MM.1S (cell line): ENCODE data around the gene XPR1.

Experiments used
- DNase-seq: peaks from one replicate; pipeline ENCODE4 v3.0.0-alpha.2; 2015
- H2AFZ ChIP-seq: fragments of 300-600 bp; sonication (generic); 2 replicates; pipeline ENCODE4 v1.6.0; 2016; ENCODE audit warnings: antibody characterized with exemption, low read length
- H3F3A ChIP-seq: fragments of 300-600 bp; sonication (generic); 2 replicates; pipeline ENCODE4 v1.6.1; 2016; ENCODE audit warnings: mild to moderate bottlenecking, antibody characterized with exemption, low read length, moderate library complexity, mixed read lengths; ENCODE audit not compliant: insufficient read depth
- H3K27ac ChIP-seq: fragments of 300-600 bp; sonication (generic); 2 replicates; pipeline ENCODE4 v1.5.1; 2016; ENCODE audit warnings: mild to moderate bottlenecking, low read length
- H3K27me3 ChIP-seq: fragments of 300-600 bp; sonication (generic); replicated peaks from 2 replicates; pipeline ENCODE4 v1.6.0; 2016; ENCODE audit warnings: low read length; ENCODE audit not compliant: insufficient read depth
- H3K36me3 ChIP-seq: fragments of 300-600 bp; sonication (generic); replicated peaks from 2 replicates; pipeline ENCODE4 v1.6.1; 2016; ENCODE audit warnings: mild to moderate bottlenecking, low read length, mixed read lengths; ENCODE audit not compliant: insufficient read depth
- H3K4me1 ChIP-seq: fragments of 300-600 bp; sonication (generic); 2 replicates; pipeline ENCODE4 v1.6.1; 2016; ENCODE audit warnings: low read length, mixed read lengths
- H3K4me2 ChIP-seq: fragments of 300-600 bp; sonication (generic); 2 replicates; pipeline ENCODE4 v1.6.0; 2016; ENCODE audit warnings: low read depth, low read length
- H3K4me3 ChIP-seq: fragments of 300-600 bp; sonication (generic); 2 replicates; pipeline ENCODE4 v1.5.1; 2016; ENCODE audit warnings: low read length, mixed read lengths
- H3K79me2 ChIP-seq: fragments of 300-600 bp; sonication (generic); 2 replicates; pipeline ENCODE4 v1.6.1; 2016; ENCODE audit warnings: mixed run types, low read length, mixed read lengths
- H3K9ac ChIP-seq: fragments of 300-600 bp; sonication (generic); 2 replicates; pipeline ENCODE4 v1.6.1; 2016; ENCODE audit warnings: low read length, mixed read lengths
- H3K9me2 ChIP-seq: fragments of 300-600 bp; sonication (generic); replicated peaks from 2 replicates; pipeline ENCODE4 v1.6.1; 2016; ENCODE audit warnings: mild to moderate bottlenecking, low read length, mixed read lengths; ENCODE audit not compliant: insufficient read depth
- H3K9me3 ChIP-seq: fragments of 300-600 bp; sonication (generic); replicated peaks from 2 replicates; pipeline ENCODE4 v1.6.1; 2016; ENCODE audit warnings: mild to moderate bottlenecking, low read length, mixed read lengths; ENCODE audit not compliant: insufficient read depth
- H4K20me1 ChIP-seq: fragments of 300-600 bp; sonication (generic); 2 replicates; pipeline ENCODE4 v1.6.1; 2016; ENCODE audit warnings: mild to moderate bottlenecking, low read length, moderate library complexity, mixed read lengths; ENCODE audit not compliant: insufficient read depth
- EZH2 ChIP-seq: fragments of 300-600 bp; sonication (generic); optimal IDR thresholded peaks from 2 replicates; pipeline ENCODE3; 2017; ENCODE audit warnings: low read depth, mild to moderate bottlenecking, antibody characterized with exemption, low read length, mixed read lengths
- EZH2phosphoT487 ChIP-seq: fragments of 300-600 bp; sonication (generic); IDR thresholded peaks from 2 replicates; pipeline ENCODE4 v1.6.1; 2018; ENCODE audit warnings: antibody characterized with exemption, low read length
- TF ChIP-seq, protein P1 (sequence below): fragments of 300-600 bp; sonication (generic); IDR thresholded peaks from 2 replicates; pipeline ENCODE4 v1.5.1; 2016; ENCODE audit warnings: antibody characterized with exemption, low read length, mixed read lengths

XPR1 gene

DNA sequence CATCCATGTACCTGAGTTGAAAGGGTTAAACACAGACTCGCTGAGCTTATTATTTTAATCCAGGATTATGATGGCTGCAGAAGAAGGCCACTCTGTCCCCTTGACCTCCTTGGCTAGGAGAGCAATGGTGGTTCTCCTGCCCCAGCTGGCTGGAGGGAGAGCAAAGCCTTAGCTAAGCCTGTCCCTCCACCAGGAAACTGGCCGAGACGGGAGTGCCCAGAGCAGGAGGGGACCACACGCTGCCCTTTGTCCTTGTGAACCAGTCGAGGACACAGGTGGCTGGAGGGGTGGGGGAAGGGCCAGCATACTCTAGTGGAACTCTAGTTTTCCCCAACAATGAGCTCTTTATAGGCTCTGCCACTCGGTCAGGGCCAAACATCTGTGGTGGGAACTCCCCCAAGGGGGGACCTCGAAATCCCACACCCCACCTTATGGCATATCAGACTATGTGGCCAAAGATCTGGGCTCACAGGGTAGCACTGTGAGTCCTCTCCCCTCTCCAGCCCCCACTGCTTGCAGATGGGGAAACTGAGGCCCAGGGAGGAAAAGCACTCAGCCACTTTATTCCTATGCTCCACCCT, 293.7 kb downstream of the XPR1 start:
- no peaks in the 10 kb centered on the region for H4K20me1 ChIP-seq
- H3K4me2 ChIP-seq, result no peak overlapping the region
- no peak overlapping the region for H3K9ac ChIP-seq
- no peak for TF ChIP-seq EZH2phosphoT487
- no peak for TF ChIP-seq EZH2
- TF ChIP-seq, protein P1, sequence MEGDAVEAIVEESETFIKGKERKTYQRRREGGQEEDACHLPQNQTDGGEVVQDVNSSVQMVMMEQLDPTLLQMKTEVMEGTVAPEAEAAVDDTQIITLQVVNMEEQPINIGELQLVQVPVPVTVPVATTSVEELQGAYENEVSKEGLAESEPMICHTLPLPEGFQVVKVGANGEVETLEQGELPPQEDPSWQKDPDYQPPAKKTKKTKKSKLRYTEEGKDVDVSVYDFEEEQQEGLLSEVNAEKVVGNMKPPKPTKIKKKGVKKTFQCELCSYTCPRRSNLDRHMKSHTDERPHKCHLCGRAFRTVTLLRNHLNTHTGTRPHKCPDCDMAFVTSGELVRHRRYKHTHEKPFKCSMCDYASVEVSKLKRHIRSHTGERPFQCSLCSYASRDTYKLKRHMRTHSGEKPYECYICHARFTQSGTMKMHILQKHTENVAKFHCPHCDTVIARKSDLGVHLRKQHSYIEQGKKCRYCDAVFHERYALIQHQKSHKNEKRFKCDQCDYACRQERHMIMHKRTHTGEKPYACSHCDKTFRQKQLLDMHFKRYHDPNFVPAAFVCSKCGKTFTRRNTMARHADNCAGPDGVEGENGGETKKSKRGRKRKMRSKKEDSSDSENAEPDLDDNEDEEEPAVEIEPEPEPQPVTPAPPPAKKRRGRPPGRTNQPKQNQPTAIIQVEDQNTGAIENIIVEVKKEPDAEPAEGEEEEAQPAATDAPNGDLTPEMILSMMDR, result no peak
- H3K9me2 ChIP-seq, result no peaks in the 10 kb centered on the region
- no peaks in the 10 kb centered on the region for H3K36me3 ChIP-seq
- no peak for DNase-seq
- H3K79me2 ChIP-seq, result no peaks in the 10 kb centered on the region
- no peaks in the 10 kb centered on the region for H3K4me1 ChIP-seq
- no peak overlapping the region for H2AFZ ChIP-seq
- H3K27ac ChIP-seq, result no peak overlapping the region
- no peaks in the 10 kb centered on the region for H3K27me3 ChIP-seq
- H3K9me3 ChIP-seq, result no peaks in the 10 kb centered on the region
- H3F3A ChIP-seq, result no peaks in the 10 kb centered on the region
- no peak overlapping the region for H3K4me3 ChIP-seq

DNA sequence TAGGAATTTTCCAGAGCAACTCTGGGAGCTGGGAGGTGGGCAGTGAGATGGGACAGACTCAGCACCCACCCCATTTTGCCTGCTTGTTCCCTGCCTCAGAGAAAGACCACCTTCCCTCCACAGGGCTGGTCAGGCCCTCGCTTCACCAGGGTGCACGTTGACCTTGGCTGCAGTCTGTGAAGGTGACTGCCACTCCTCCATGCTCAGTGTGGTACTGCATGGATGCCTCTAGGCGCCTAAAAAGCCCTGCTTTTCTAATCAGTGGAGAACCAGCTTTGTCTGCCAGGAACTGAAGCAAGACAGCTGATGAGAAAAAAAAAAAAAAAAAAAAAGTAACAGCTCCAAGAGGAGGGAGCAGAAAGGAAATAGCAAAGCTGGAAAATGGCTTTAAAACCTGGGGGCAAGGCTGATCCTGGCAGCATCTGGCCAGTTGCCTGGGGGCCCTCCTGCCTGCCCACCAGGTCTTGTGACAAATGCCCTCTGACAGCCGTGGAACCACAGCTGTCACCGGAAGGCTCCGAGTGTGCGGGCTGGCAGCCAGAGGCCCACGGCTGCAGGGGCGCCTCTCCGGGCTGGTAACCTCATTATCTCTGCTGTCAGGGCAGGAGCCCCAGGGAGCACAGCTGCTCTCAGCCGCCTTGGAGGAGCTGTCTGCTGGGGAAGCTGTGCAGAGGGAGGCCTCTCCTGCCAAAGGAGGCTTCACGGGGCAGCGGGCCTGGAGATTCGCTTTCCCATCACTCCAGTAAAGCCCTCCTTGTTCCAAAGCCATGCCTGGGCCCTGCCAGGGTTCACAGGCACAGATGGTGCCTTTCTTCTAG, 294.6 kb downstream of the XPR1 start:
- Histone ChIP-seq H3K79me2 (no peaks in the 10 kb centered on the region), H4K20me1 (no peaks in the 10 kb centered on the region), H3K27ac (no peak overlapping the region), H3F3A (no peaks in the 10 kb centered on the region), H3K4me3 (no peak overlapping the region), H2AFZ (no peak overlapping the region), H3K27me3 (no peaks in the 10 kb centered on the region), H3K4me2 (no peak overlapping the region), H3K36me3 (no peaks in the 10 kb centered on the region), H3K9me3 (no peaks in the 10 kb centered on the region), H3K9ac (no peak overlapping the region), H3K4me1 (no peaks in the 10 kb centered on the region), H3K9me2 (no peaks in the 10 kb centered on the region)
- TF ChIP-seq, protein P1, result no peak
- TF ChIP-seq EZH2phosphoT487, result no peak
- DNase-seq, result no peak

DNA sequence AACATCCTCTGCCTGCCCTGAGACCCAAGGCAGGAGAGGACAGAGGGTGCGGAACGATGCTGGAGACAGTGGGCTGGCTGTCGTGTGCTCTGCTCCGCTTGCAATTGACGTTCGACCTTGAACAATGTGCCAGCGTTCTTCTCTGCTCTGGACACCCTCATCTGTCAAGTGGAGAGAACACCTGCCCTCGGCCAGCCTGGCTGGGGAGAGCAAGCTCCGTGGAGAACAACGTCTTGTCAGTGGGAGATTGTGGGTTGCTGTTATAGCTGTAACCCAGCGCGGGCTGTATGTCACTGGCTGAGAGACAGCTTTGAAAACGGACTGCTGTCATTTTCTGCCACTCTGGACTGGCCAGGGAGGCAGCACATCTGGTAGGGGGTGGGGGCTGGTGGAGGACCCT, 295.5 kb downstream of the XPR1 start:
- Histone ChIP-seq H3K27me3 (no peaks in the 10 kb centered on the region), H3K9me2 (no peaks in the 10 kb centered on the region), H3K4me3 (no peak overlapping the region), H3K9me3 (no peaks in the 10 kb centered on the region), H3F3A (no peaks in the 10 kb centered on the region), H3K79me2 (no peaks in the 10 kb centered on the region), H3K36me3 (no peaks in the 10 kb centered on the region), H3K27ac (no peak overlapping the region), H2AFZ (no peak overlapping the region), H4K20me1 (no peaks in the 10 kb centered on the region), H3K4me1 (no peaks in the 10 kb centered on the region), H3K9ac (no peak overlapping the region), H3K4me2 (no peak overlapping the region)
- TF ChIP-seq EZH2 (no peak), EZH2phosphoT487 (no peak)
- TF ChIP-seq, protein P1, result no peak
- DNase-seq, result no peak
